Upper lobe of left lung (tissue), 4 donors: ENCODE data around the gene NDUFAF7.

Experiments used
- EP300 ChIP-seq, 4 donors: sonication (generic); formaldehyde crosslinking; IDR thresholded peaks; one replicate each; pipeline ENCODE4 v1.5.1; 2017; ENCODE audit warnings: antibody characterized with exemption in 4 of 4, control low read depth in 2 of 4
- POLR2A ChIP-seq, 4 donors: fragments of 450-650 bp; IDR thresholded peaks; one replicate each; pipeline ENCODE4 v1.5.1; 2016 to 2017; ENCODE audit warnings: antibody characterized with exemption in 4 of 4, mild to moderate bottlenecking in 2 of 4
- POLR2AphosphoS5 ChIP-seq, 2 donors: sonication (generic); formaldehyde crosslinking; IDR thresholded peaks; one replicate each; pipeline ENCODE4 v1.5.1; 2017; ENCODE audit warnings: antibody characterized with exemption in 2 of 2
- TF ChIP-seq, protein P1 (sequence below), 6 experiments: fragments of 450-650 bp in 4 of 6; fragments of 200-600 bp in 2 of 6; sonication (generic) in 2 of 6; IDR thresholded peaks; one replicate each; pipeline ENCODE4 v1.5.1; 2016 to 2019; ENCODE audit warnings: antibody characterized with exemption in 6 of 6

DNA sequence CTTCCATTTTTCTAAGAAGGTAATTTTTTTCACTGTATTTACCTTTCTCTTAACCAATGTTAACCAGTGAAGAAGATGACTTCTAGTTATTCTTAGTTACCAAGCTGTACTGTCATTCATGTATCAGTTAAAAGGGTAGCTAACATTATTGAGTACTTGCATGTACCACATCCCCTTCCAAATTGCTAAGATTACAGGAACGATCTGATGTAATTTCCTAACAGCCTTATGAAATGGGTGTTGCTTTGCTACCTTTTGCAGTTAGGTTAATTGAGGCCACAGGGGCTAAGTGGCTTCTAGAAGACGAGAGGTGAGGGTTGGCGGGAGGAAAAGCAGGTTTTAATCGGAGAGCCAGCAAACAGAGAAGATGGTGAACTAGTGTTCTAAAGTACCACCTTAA, 41.2 kb upstream of the NDUFAF7 start:
- TF ChIP-seq, protein P1, sequence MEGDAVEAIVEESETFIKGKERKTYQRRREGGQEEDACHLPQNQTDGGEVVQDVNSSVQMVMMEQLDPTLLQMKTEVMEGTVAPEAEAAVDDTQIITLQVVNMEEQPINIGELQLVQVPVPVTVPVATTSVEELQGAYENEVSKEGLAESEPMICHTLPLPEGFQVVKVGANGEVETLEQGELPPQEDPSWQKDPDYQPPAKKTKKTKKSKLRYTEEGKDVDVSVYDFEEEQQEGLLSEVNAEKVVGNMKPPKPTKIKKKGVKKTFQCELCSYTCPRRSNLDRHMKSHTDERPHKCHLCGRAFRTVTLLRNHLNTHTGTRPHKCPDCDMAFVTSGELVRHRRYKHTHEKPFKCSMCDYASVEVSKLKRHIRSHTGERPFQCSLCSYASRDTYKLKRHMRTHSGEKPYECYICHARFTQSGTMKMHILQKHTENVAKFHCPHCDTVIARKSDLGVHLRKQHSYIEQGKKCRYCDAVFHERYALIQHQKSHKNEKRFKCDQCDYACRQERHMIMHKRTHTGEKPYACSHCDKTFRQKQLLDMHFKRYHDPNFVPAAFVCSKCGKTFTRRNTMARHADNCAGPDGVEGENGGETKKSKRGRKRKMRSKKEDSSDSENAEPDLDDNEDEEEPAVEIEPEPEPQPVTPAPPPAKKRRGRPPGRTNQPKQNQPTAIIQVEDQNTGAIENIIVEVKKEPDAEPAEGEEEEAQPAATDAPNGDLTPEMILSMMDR (IDR thresholded peaks at IDR 0.05), result no peak
- no peak for TF ChIP-seq EP300 (IDR thresholded peaks at IDR 0.05)
- TF ChIP-seq POLR2A (IDR thresholded peaks at IDR 0.05), result no peak
- TF ChIP-seq POLR2AphosphoS5 (IDR thresholded peaks at IDR 0.05), result no peak
